ENCODE results near the gene AKR7A3.

AKR7A3 gene

GRCh38 chr1:19313961-19314882, 25.7 kb upstream of the AKR7A3 start:
- no peak for TF ChIP-seq JUND (IDR thresholded peaks at IDR 0.05; ENCODE audit: low read depth)
- in situ Hi-C loops (cut with HindIII; ENCODE audit: low pct_unique_long_range_greater_than_20kb, low sequenced_read_pairs), result no loop called here
- no peak for DNase-seq (ENCODE audit: low read depth in 1 of 2, low spot score in 1 of 2)

- in situ Hi-C loops (cut with HindIII; ENCODE audit: low pct_unique_long_range_greater_than_20kb, low sequenced_read_pairs), result no loop called here
- DNase-seq (ENCODE audit: low read depth in 1 of 2, low spot score in 1 of 2), result no peak
- TF ChIP-seq JUND (IDR thresholded peaks at IDR 0.05; ENCODE audit: low read depth), result no peak
These were observed 25.0 kb upstream of the AKR7A3 start for GRCh38 chr1:19313636-19313959.

GRCh38 chr1:19312782-19313635, 24.4 kb upstream of the AKR7A3 start:
- TF ChIP-seq JUND (IDR thresholded peaks at IDR 0.05; ENCODE audit: low read depth), result no peak
- in situ Hi-C loops (cut with HindIII; ENCODE audit: low pct_unique_long_range_greater_than_20kb, low sequenced_read_pairs), result no loop called here
- DNase-seq (ENCODE audit: low read depth in 1 of 2, low spot score in 1 of 2), result peak in 1 of 2 experiments; percentile 17

- peak; percentile 89 to 93 for DNase-seq (ENCODE audit: low read depth in 1 of 2, low spot score in 1 of 2)
- TF ChIP-seq JUND (IDR thresholded peaks at IDR 0.05; ENCODE audit: low read depth), result no peak
- in situ Hi-C loops (cut with HindIII; ENCODE audit: low pct_unique_long_range_greater_than_20kb, low sequenced_read_pairs), result no loop called here
These were observed 23.6 kb upstream of the AKR7A3 start, which contains the start of the genes AKR7A2 and SLC66A1 for GRCh38 chr1:19311931-19312781. AKR7A2 (minus strand) TSS chr1:19312144; CDS start chr1:19312124, 20 bp downstream. SLC66A1 (plus strand) TSS chr1:19312326; CDS start chr1:19317678, 5,352 bp downstream.

GRCh38 chr1:19311503-19311930, 22.9 kb upstream of the AKR7A3 start:
- in situ Hi-C loops (cut with HindIII; ENCODE audit: low pct_unique_long_range_greater_than_20kb, low sequenced_read_pairs), result no loop called here
- no peak for TF ChIP-seq JUND (IDR thresholded peaks at IDR 0.05; ENCODE audit: low read depth)
- DNase-seq (ENCODE audit: low read depth in 1 of 2, low spot score in 1 of 2), result no peak

GRCh38 chr1:19310720-19311502, 22.3 kb upstream of the AKR7A3 start:
- no peak for TF ChIP-seq JUND (IDR thresholded peaks at IDR 0.05; ENCODE audit: low read depth)
- DNase-seq (ENCODE audit: low read depth in 1 of 2, low spot score in 1 of 2), result peak; percentile 20 to 26
- in situ Hi-C loops (cut with HindIII; ENCODE audit: low pct_unique_long_range_greater_than_20kb, low sequenced_read_pairs), result no loop called here

GRCh38 chr1:19310061-19310460, 21.5 kb upstream of the AKR7A3 start:
- no peak for DNase-seq (ENCODE audit: low read depth in 1 of 2, low spot score in 1 of 2)
- in situ Hi-C loops (cut with HindIII; ENCODE audit: low pct_unique_long_range_greater_than_20kb, low sequenced_read_pairs), result no loop called here

GRCh38 chr1:19309123-19309813, 20.7 kb upstream of the AKR7A3 start:
- in situ Hi-C loops (cut with HindIII; ENCODE audit: low pct_unique_long_range_greater_than_20kb, low sequenced_read_pairs), result no loop called here
- DNase-seq (ENCODE audit: low read depth in 1 of 2, low spot score in 1 of 2), result no peak
- TF ChIP-seq JUND (IDR thresholded peaks at IDR 0.05; ENCODE audit: low read depth), result no peak

More at GRCh38 chr1:19310061-19310460, 21.5 kb upstream of the AKR7A3 start:
- TF ChIP-seq JUND (IDR thresholded peaks at IDR 0.05; ENCODE audit: low read depth), result no peak

- no peak for TF ChIP-seq JUND (IDR thresholded peaks at IDR 0.05; ENCODE audit: low read depth)
- in situ Hi-C loops (cut with HindIII; ENCODE audit: low pct_unique_long_range_greater_than_20kb, low sequenced_read_pairs), result no loop called here
- DNase-seq (ENCODE audit: low read depth in 1 of 2, low spot score in 1 of 2), result no peak
These were observed 19.9 kb upstream of the AKR7A3 start for GRCh38 chr1:19308509-19308907.

- in situ Hi-C loops (cut with HindIII; ENCODE audit: low pct_unique_long_range_greater_than_20kb, low sequenced_read_pairs), result no loop called here
- DNase-seq (ENCODE audit: low read depth in 1 of 2, low spot score in 1 of 2), result no peak
- no peak for TF ChIP-seq JUND (IDR thresholded peaks at IDR 0.05; ENCODE audit: low read depth)
These were observed 19.4 kb upstream of the AKR7A3 start for GRCh38 chr1:19307794-19308508.

All from T47D (cell line).